ENCODE results near the gene TYK2. TPM values are rescaled to one million over a fixed set of nuclear protein-coding genes. Genes with fewer than 3 reads are reported as not detected.

TYK2 gene
- total and polyA plus RNA-seq, 9 of the 15 experiments (the other 6 are each of a cell fraction or from before 2014, with no cell fraction given): 15.0 to 182 (median 85.9) TPM

- no peak for TF ChIP-seq BRD9 (IDR thresholded peaks at IDR 0.05; ENCODE audit: low read depth, partially characterized antibody)
- no peak for TF ChIP-seq HMBOX1 (IDR thresholded peaks at IDR 0.05)
- no peak for TF ChIP-seq ATF2 (CRISPR knock-in tag; IDR thresholded peaks at IDR 0.05)
- no peak for TF ChIP-seq MXD1 (CRISPR knock-in tag; IDR thresholded peaks at IDR 0.05; ENCODE audit: borderline replicate concordance, poor library complexity, severe bottlenecking)
- no peak for TF ChIP-seq LEF1 (IDR thresholded peaks at IDR 0.05)
- TF ChIP-seq PCBP1 (IDR thresholded peaks at IDR 0.05; ENCODE audit: low read depth, low read length, poor library complexity, severe bottlenecking): no peak
- TF ChIP-seq BACH1 (tag; IDR thresholded peaks at IDR 0.05): no peak
Observed at GRCh38 chr19:10372690-10373089, 7.7 kb downstream of the TYK2 start (continued).

All from K562 (cell line).